ENCODE measurements around the gene CD300LB. TPM values are rescaled to one million over a fixed set of nuclear protein-coding genes. Genes with fewer than 3 reads are reported as not detected.

The CD300LB gene
- total and polyA plus RNA-seq, 2 donors from 2014 or later = 0.91 TPM; not detected in 1

GRCh38 chr17:74529243-74529642, 2.0 kb downstream of the CD300LB start:
- TF ChIP-seq CTCF (IDR thresholded peaks at IDR 0.05; ENCODE audit: borderline replicate concordance, extremely low read depth, insufficient read depth) = no peak
- H3K27ac ChIP-seq (ENCODE audit: low read depth in 2 of 2, low read length in 2 of 2) = no peak overlapping the region
- no peaks in the 10 kb centered on the region for H3K36me3 ChIP-seq (ENCODE audit: control insufficient read depth in 2 of 3, insufficient read depth in 3 of 3, low read length in 3 of 3)
- no peak overlapping the region for H3K9ac ChIP-seq (ENCODE audit: low read length in 3 of 3)
- no peaks in the 10 kb centered on the region for H3K4me1 ChIP-seq (ENCODE audit: control insufficient read depth in 2 of 3, insufficient read depth in 2 of 3, low read depth in 1 of 3, low read length in 3 of 3)
- no peaks in the 10 kb centered on the region for H3K27me3 ChIP-seq (ENCODE audit: control insufficient read depth, insufficient read depth, low read length)
- intact Hi-C loops (cut with DNase I) = no loop called here
- DNase-seq (no peak), FAIRE-seq (no peak)
- H3K9me3 ChIP-seq (ENCODE audit: control insufficient read depth in 2 of 3, insufficient read depth in 1 of 3, low read length in 3 of 3) = no peaks in the 10 kb centered on the region
- no peak overlapping the region for H3K4me3 ChIP-seq (ENCODE audit: low read length in 3 of 3)

DNA sequence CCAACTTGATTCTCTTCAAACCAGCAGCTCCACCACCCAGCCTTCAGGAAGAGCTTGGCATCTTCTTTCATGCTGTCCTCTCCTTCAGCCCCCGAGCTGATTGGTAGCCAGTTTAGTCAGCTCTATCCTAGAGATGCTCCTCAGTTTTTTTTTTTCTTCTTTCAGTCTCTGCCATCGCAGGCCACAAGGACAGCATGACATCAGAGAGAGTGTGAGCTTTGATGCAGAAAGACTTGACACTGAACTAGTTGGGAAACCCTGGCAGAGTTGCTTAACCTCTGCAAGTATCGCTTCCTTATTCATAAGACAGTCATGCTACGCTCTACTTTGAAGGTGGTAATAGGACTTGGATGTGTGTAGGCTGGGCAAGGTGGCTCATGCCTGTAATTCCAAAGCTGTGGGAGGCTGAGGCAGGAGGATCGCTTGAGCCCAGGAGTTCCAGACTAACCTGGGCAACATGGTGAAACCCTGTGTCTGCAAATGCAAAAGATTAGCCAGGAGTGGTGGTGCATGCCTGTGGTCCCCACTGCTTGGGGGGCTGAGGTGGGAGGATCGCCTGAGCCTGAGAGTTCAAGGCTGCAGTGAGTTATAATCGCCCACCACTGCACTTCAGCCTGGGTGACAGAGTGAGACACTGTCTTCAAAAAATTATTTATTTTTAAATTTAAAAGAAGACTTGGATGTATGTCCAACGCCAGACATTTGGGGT, 2.6 kb downstream of the CD300LB start:
- no peaks in the 10 kb centered on the region for H3K27me3 ChIP-seq (ENCODE audit: control insufficient read depth, insufficient read depth, low read length)
- DNase-seq (peak in 2 of 5 donors; percentile 3 to 14), FAIRE-seq (no peak)
- no peak overlapping the region for H3K9ac ChIP-seq (ENCODE audit: low read length in 3 of 3)
- no peak overlapping the region for H3K27ac ChIP-seq (ENCODE audit: low read depth in 2 of 2, low read length in 2 of 2)
- no peaks in the 10 kb centered on the region for H3K9me3 ChIP-seq (ENCODE audit: control insufficient read depth in 2 of 3, insufficient read depth in 1 of 3, low read length in 3 of 3)
- intact Hi-C loops (cut with DNase I) = no loop called here
- no peak for TF ChIP-seq CTCF (IDR thresholded peaks at IDR 0.05; ENCODE audit: borderline replicate concordance, extremely low read depth, insufficient read depth)
- H3K4me3 ChIP-seq (ENCODE audit: low read length in 3 of 3) = no peak overlapping the region
- H3K36me3 ChIP-seq (ENCODE audit: control insufficient read depth in 2 of 3, insufficient read depth in 3 of 3, low read length in 3 of 3) = no peaks in the 10 kb centered on the region
- H3K4me1 ChIP-seq (ENCODE audit: control insufficient read depth in 2 of 3, insufficient read depth in 2 of 3, low read depth in 1 of 3, low read length in 3 of 3) = no peaks in the 10 kb centered on the region

- FAIRE-seq (no peak), DNase-seq (no peak)
- Histone ChIP-seq H3K4me3 (ENCODE audit: low read length in 3 of 3) (no peak overlapping the region), H3K9me3 (ENCODE audit: control insufficient read depth in 2 of 3, insufficient read depth in 1 of 3, low read length in 3 of 3) (no peaks in the 10 kb centered on the region), H3K27me3 (ENCODE audit: control insufficient read depth, insufficient read depth, low read length) (no peaks in the 10 kb centered on the region), H3K9ac (ENCODE audit: low read length in 3 of 3) (no peak overlapping the region), H3K36me3 (ENCODE audit: control insufficient read depth in 2 of 3, insufficient read depth in 3 of 3, low read length in 3 of 3) (no peaks in the 10 kb centered on the region), H3K27ac (ENCODE audit: low read depth in 2 of 2, low read length in 2 of 2) (no peak overlapping the region), H3K4me1 (ENCODE audit: control insufficient read depth in 2 of 3, insufficient read depth in 2 of 3, low read depth in 1 of 3, low read length in 3 of 3) (no peaks in the 10 kb centered on the region)
- intact Hi-C loops (cut with DNase I) = no loop called here
- TF ChIP-seq CTCF (IDR thresholded peaks at IDR 0.05; ENCODE audit: borderline replicate concordance, extremely low read depth, insufficient read depth) = no peak
Observed at GRCh38 chr17:74527756-74528155, 3.5 kb downstream of the CD300LB start.

DNA sequence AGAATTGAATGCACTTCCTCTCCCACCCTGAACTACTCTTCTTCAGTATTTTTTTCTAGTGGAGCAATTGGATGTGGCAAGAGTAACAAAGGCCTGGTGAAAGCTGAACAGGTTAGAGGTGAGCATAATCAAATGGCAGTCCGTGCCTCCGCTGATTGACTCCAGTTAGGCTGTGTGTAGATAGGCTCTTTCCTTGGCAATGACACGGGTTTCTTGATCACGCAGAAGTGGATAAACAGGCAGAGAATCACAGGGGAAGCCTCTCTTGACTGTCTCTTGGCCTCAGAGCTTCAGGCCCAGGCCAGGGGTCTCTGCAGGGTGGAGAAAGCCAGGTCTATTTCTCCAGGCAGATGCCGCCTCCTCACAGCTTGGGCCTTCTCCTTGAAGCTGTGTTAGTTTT, 4.2 kb downstream of the CD300LB start:
- no peak overlapping the region for H3K4me3 ChIP-seq (ENCODE audit: low read length in 3 of 3)
- no peak overlapping the region for H3K27ac ChIP-seq (ENCODE audit: low read depth in 2 of 2, low read length in 2 of 2)
- TF ChIP-seq CTCF (IDR thresholded peaks at IDR 0.05; ENCODE audit: borderline replicate concordance, extremely low read depth, insufficient read depth) = no peak
- no peaks in the 10 kb centered on the region for H3K4me1 ChIP-seq (ENCODE audit: control insufficient read depth in 2 of 3, insufficient read depth in 2 of 3, low read depth in 1 of 3, low read length in 3 of 3)
- H3K9ac ChIP-seq (ENCODE audit: low read length in 3 of 3) = no peak overlapping the region
- intact Hi-C loops (cut with DNase I) = no loop called here
- no peaks in the 10 kb centered on the region for H3K27me3 ChIP-seq (ENCODE audit: control insufficient read depth, insufficient read depth, low read length)
- FAIRE-seq (no peak), DNase-seq (peak in 1 of 5 donors; percentile 3)
- no peaks in the 10 kb centered on the region for H3K9me3 ChIP-seq (ENCODE audit: control insufficient read depth in 2 of 3, insufficient read depth in 1 of 3, low read length in 3 of 3)
- H3K36me3 ChIP-seq (ENCODE audit: control insufficient read depth in 2 of 3, insufficient read depth in 3 of 3, low read length in 3 of 3) = no peaks in the 10 kb centered on the region
